ENCODE measurements around the gene COL21A1. TPM values are rescaled to one million over a fixed set of nuclear protein-coding genes. Genes with fewer than 3 reads are reported as not detected.

Gene COL21A1
- total and polyA plus RNA-seq, 2 of the 4 experiments (the other 2 are of a cell fraction): 0.05 TPM; not detected in 1

DNA sequence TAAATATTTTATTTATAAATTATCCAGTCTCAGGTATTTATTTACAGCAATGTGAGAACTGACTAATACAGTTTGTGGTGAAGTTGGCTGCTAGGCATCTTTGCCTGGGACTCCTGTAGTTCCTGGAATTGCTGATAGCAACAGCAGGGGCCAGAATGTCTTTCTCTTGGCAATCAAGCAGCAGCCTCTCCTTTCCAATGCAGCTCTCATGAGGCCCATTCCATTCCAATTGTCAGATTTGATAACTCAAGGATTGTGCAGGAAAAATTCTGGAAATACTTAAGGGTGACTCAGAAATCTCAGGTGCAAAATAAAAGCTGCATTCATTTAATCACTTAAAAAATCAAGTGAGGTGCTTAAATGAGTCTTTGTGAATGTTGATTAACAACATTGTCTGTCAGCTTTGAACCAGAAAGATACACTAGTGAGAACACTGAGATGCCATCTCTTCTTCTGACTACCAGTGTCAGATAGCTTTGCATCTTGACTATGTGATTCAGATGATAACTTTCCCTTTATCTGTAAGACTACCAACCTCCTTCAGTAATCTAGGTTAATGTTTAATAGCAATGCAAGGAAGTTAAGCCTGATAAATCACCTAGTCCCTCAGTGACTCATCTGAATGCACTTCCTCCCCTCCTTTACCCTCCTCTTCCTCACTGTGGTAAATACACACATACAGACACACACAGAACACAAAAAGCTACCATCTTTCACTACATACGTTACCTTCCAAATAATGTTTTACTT, 32.1 kb upstream of the COL21A1 start (continued):
- TF ChIP-seq MAZ (IDR thresholded peaks at IDR 0.05; ENCODE audit: borderline replicate concordance, low read depth, low read length): no peak

DNA sequence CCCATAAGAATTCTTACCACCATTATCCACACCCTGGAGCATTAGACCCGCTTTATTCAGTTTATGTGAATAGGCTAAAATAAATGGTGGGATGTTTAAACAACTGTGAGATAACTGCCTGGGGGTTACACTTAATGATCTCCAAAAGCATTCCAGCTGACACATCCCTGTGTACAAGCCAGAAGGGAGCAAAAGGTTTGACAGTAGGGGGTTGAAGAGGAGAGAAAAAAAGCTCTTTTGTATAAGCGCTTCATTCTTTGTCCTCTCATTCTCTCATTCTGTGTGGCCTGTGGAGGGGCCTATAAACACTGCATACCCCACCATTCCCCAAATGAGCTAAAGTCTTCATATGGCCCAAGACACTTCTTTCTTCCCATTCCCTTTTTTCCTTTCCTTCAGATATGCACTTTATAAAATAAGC, 30.8 kb upstream of the COL21A1 start:
- no peak overlapping the region for H2BK120ac ChIP-seq (ENCODE audit: low read depth, low read length)
- no peak overlapping the region for H2BK15ac ChIP-seq (ENCODE audit: low read depth, low read length)
- H4K5ac ChIP-seq (ENCODE audit: low read depth, low read length): no peak overlapping the region
- no peak overlapping the region for H2AFZ ChIP-seq (replicated peaks; ENCODE audit: low read length, poor library complexity)
- H2AK5ac ChIP-seq (ENCODE audit: low read depth, low read length): no peak overlapping the region
- no peak overlapping the region for H4K91ac ChIP-seq (ENCODE audit: insufficient read depth, low read depth, low read length)
- in situ Hi-C loops (cut with MboI; ENCODE audit: low sequenced_read_pairs): loop anchor here (25.0 kb wide), 2 partner anchors 841 to 991 kb away; no protein-coding TSS in a partner anchor
- no CpG with 5 or more reads among the region's 2 CpGs for whole genome bisulfite sequencing, 2 experiments (ENCODE audit: extremely low coverage in 2 of 2, insufficient read length in 1 of 2)
- BruUV-seq (replicated peaks): no TSS peak
- H3K23ac ChIP-seq (ENCODE audit: low read depth, low read length): no peak overlapping the region
- no peak overlapping the region for H3K4me3 ChIP-seq (ENCODE audit: insufficient read depth, low read depth, low read length)
- H3K27ac ChIP-seq (ENCODE audit: insufficient read depth, low read length): no peak overlapping the region
- ATAC-seq (ENCODE audit: low read depth): no peak
- no peak overlapping the region for H2BK20ac ChIP-seq (ENCODE audit: low read depth, low read length)
- POLR2A ChIA-PET (ENCODE audit: unreplicated experiment): no interaction called here
- no peak overlapping the region for H3K56ac ChIP-seq (ENCODE audit: extremely low read depth, insufficient read depth, low read length)
- intact Hi-C loops (cut with micrococcal nuclease): no loop called here
- no peaks in the 10 kb centered on the region for H3K79me1 ChIP-seq (ENCODE audit: low read depth in 1 of 2, low read length in 2 of 2)
- H3K27me3 ChIP-seq (ENCODE audit: control insufficient read depth, insufficient read depth, low read length): no peaks in the 10 kb centered on the region
- TF ChIP-seq, protein P1, sequence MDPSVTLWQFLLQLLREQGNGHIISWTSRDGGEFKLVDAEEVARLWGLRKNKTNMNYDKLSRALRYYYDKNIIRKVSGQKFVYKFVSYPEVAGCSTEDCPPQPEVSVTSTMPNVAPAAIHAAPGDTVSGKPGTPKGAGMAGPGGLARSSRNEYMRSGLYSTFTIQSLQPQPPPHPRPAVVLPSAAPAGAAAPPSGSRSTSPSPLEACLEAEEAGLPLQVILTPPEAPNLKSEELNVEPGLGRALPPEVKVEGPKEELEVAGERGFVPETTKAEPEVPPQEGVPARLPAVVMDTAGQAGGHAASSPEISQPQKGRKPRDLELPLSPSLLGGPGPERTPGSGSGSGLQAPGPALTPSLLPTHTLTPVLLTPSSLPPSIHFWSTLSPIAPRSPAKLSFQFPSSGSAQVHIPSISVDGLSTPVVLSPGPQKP (IDR thresholded peaks at IDR 0.05; ENCODE audit: borderline replicate concordance, low read depth, low read length): no peak
- TF ChIP-seq BHLHE40 (IDR thresholded peaks at IDR 0.05; ENCODE audit: low read depth, low read length) (no peak), RCOR1 (IDR thresholded peaks at IDR 0.05; ENCODE audit: insufficient replicate concordance, low read length) (no peak), POLR2A (IDR thresholded peaks at IDR 0.05; ENCODE audit: low read depth, low read length) (no peak), MAZ (IDR thresholded peaks at IDR 0.05; ENCODE audit: borderline replicate concordance, low read depth, low read length) (no peak), CTCF (conservative IDR thresholded peaks at IDR 0.05; ENCODE audit: low read depth, low read length) (no peak), FOS (IDR thresholded peaks at IDR 0.05; ENCODE audit: low read depth, low read length) (no peak), SMC3 (IDR thresholded peaks at IDR 0.05; ENCODE audit: low read depth, low read length) (no peak), RFX5 (IDR thresholded peaks at IDR 0.05; ENCODE audit: low read depth, low read length) (no peak)
- no peaks in the 10 kb centered on the region for H3K36me3 ChIP-seq (ENCODE audit: control insufficient read depth, insufficient read depth, low read length)
- no peak overlapping the region for H3K18ac ChIP-seq (ENCODE audit: low read depth, low read length)
- no peak overlapping the region for H3K4ac ChIP-seq (ENCODE audit: low read depth, low read length)
- no peak for DNase-seq
- H3K4me2 ChIP-seq (ENCODE audit: low read depth, low read length): no peak overlapping the region
- dilution Hi-C loops (cut with HindIII; ENCODE audit: low sequenced_read_pairs, unreplicated experiment): no loop called here
- H4K8ac ChIP-seq (ENCODE audit: low read depth in 2 of 2, low read length in 2 of 2): no peak overlapping the region
- no peak overlapping the region for H2AK9ac ChIP-seq (replicated peaks; ENCODE audit: low read depth, low read length, poor library complexity)
- H3K9ac ChIP-seq (ENCODE audit: low read depth, low read length): no peak overlapping the region
- CTCF ChIA-PET: no interaction called here
- no peaks in the 10 kb centered on the region for H3K4me1 ChIP-seq (ENCODE audit: control insufficient read depth, insufficient read depth, low read length)
- H3K14ac ChIP-seq (replicated peaks; ENCODE audit: low read depth, low read length): peak overlapping the region; percentile 21; the same call in 1 of the 2 replicates
- H3K9me1 ChIP-seq (ENCODE audit: insufficient read depth, low read length): no peaks in the 10 kb centered on the region
- H4K20me1 ChIP-seq (ENCODE audit: insufficient read depth, low read length): no peaks in the 10 kb centered on the region
- no peak overlapping the region for H2BK5ac ChIP-seq (ENCODE audit: low read depth, low read length, poor library complexity, severe bottlenecking)
- H3K9me3 ChIP-seq (ENCODE audit: control insufficient read depth, insufficient read depth, low read length): no peaks in the 10 kb centered on the region

Measured in IMR-90 (cell line).